ENCODE results near the gene SLC18A3.

SLC18A3 gene

GRCh38 chr10:49610114-49610457 is at the start of gene SLC18A3:
SLC18A3 (plus strand) TSS chr10:49610310; CDS start chr10:49610741, 431 bp downstream.
- no peak for DNase-seq

GRCh38 chr10:49560526-49560925 is 49.6 kb upstream of the SLC18A3 start:
- no peak for DNase-seq

GRCh38 chr10:49562893-49563292 is 47.2 kb upstream of the SLC18A3 start:
- no peak for DNase-seq

GRCh38 chr10:49564461-49565009 is 45.6 kb upstream of the SLC18A3 start:
- no peak for DNase-seq

- DNase-seq = no peak
Observed at GRCh38 chr10:49567810-49568209, 42.3 kb upstream of the SLC18A3 start.

GRCh38 chr10:49568235-49568634 is 41.9 kb upstream of the SLC18A3 start:
- no peak for DNase-seq

GRCh38 chr10:49569031-49569631 is 41.0 kb upstream of the SLC18A3 start:
- DNase-seq = no peak

GRCh38 chr10:49571388-49571787 is 38.7 kb upstream of the SLC18A3 start:
- DNase-seq = no peak

- DNase-seq = no peak
Observed at GRCh38 chr10:49572594-49573114, 37.5 kb upstream of the SLC18A3 start.

- no peak for DNase-seq
Observed at GRCh38 chr10:49575489-49576072, 34.5 kb upstream of the SLC18A3 start.

- DNase-seq = no peak
Observed at GRCh38 chr10:49577182-49577925, 32.8 kb upstream of the SLC18A3 start.

GRCh38 chr10:49578392-49578791 is 31.7 kb upstream of the SLC18A3 start:
- no peak for DNase-seq

GRCh38 chr10:49579621-49580020 is 30.5 kb upstream of the SLC18A3 start:
- no peak for DNase-seq

- no peak for DNase-seq
Observed at GRCh38 chr10:49585387-49585786, 24.7 kb upstream of the SLC18A3 start.

- DNase-seq = no peak
Observed at GRCh38 chr10:49587981-49588380, 22.1 kb upstream of the SLC18A3 start.

- DNase-seq = peak; percentile 6
Observed at GRCh38 chr10:49592726-49593563, 17.2 kb upstream of the SLC18A3 start.

- DNase-seq = no peak
Observed at GRCh38 chr10:49593564-49593875, 16.6 kb upstream of the SLC18A3 start.

GRCh38 chr10:49593998-49594397 is 16.1 kb upstream of the SLC18A3 start:
- no peak for DNase-seq

GRCh38 chr10:49594594-49594993 is 15.5 kb upstream of the SLC18A3 start:
- DNase-seq = no peak

- no peak for DNase-seq
Observed at GRCh38 chr10:49595003-49595712, 15.0 kb upstream of the SLC18A3 start.

- no peak for DNase-seq
Observed at GRCh38 chr10:49595713-49596492, 14.2 kb upstream of the SLC18A3 start.

GRCh38 chr10:49596493-49596809 is 13.7 kb upstream of the SLC18A3 start:
- DNase-seq = no peak
